KOPT-K1 (cell line): ENCODE results near the gene LRFN5.

Source experiments
- H3K27ac ChIP-seq: fragments of 200-600 bp; sonication (generic); 2 replicates; pipeline ENCODE4 v1.5.1; 2016; ENCODE audit warnings: antibody characterized with exemption, mild to moderate bottlenecking, low read depth, low read length; ENCODE audit not compliant: poor library complexity, severe bottlenecking
- H3K36me3 ChIP-seq: fragments of 200-600 bp; sonication (generic); 2 replicates; pipeline ENCODE4 v1.5.1; 2017; ENCODE audit warnings: antibody characterized with exemption, mild to moderate bottlenecking, low read length, moderate library complexity; ENCODE audit not compliant: insufficient read depth
- H3K9me3 ChIP-seq: fragments of 200-600 bp; sonication (generic); 2 replicates; pipeline ENCODE4 v1.5.1; 2017; ENCODE audit warnings: antibody characterized with exemption, low read length, mild to moderate bottlenecking; ENCODE audit not compliant: insufficient read depth, poor library complexity, severe bottlenecking

The LRFN5 gene

GRCh38 chr14:41608681-41609390 lies 2.2 kb downstream of the LRFN5 start:
- H3K27ac ChIP-seq, result no peak overlapping the region
- no peaks in the 10 kb centered on the region for H3K9me3 ChIP-seq

GRCh38 chr14:41609704-41610183 lies 3.1 kb downstream of the LRFN5 start:
- H3K27ac ChIP-seq, result no peak overlapping the region
- H3K9me3 ChIP-seq, result no peaks in the 10 kb centered on the region

More at GRCh38 chr14:41608681-41609390, 2.2 kb downstream of the LRFN5 start:
- no peaks in the 10 kb centered on the region for H3K36me3 ChIP-seq

GRCh38 chr14:41615011-41615595 lies 8.4 kb downstream of the LRFN5 start:
- Histone ChIP-seq H3K27ac (no peak overlapping the region), H3K36me3 (no peaks in the 10 kb centered on the region), H3K9me3 (no peaks in the 10 kb centered on the region)

More at GRCh38 chr14:41609704-41610183, 3.1 kb downstream of the LRFN5 start:
- no peaks in the 10 kb centered on the region for H3K36me3 ChIP-seq

GRCh38 chr14:41623736-41624135 lies 17.1 kb downstream of the LRFN5 start:
- no peaks in the 10 kb centered on the region for H3K36me3 ChIP-seq

GRCh38 chr14:41629876-41630275 lies 23.2 kb downstream of the LRFN5 start:
- no peaks in the 10 kb centered on the region for H3K9me3 ChIP-seq
- H3K36me3 ChIP-seq, result no peaks in the 10 kb centered on the region
- H3K27ac ChIP-seq, result no peak overlapping the region

More at GRCh38 chr14:41623736-41624135, 17.1 kb downstream of the LRFN5 start:
- H3K9me3 ChIP-seq, result no peaks in the 10 kb centered on the region
- no peak overlapping the region for H3K27ac ChIP-seq

GRCh38 chr14:41634286-41634685 lies 27.6 kb downstream of the LRFN5 start:
- H3K9me3 ChIP-seq, result no peaks in the 10 kb centered on the region
- H3K27ac ChIP-seq, result no peak overlapping the region

GRCh38 chr14:41636492-41637392 lies 30.1 kb downstream of the LRFN5 start:
- Histone ChIP-seq H3K9me3 (no peaks in the 10 kb centered on the region), H3K27ac (no peak overlapping the region), H3K36me3 (no peaks in the 10 kb centered on the region)

More at GRCh38 chr14:41634286-41634685, 27.6 kb downstream of the LRFN5 start:
- H3K36me3 ChIP-seq, result no peaks in the 10 kb centered on the region

GRCh38 chr14:41641690-41642089 lies 35.0 kb downstream of the LRFN5 start:
- H3K27ac ChIP-seq, result no peak overlapping the region
- no peaks in the 10 kb centered on the region for H3K9me3 ChIP-seq
- H3K36me3 ChIP-seq, result no peaks in the 10 kb centered on the region

- H3K9me3 ChIP-seq, result no peaks in the 10 kb centered on the region
- no peaks in the 10 kb centered on the region for H3K36me3 ChIP-seq
- H3K27ac ChIP-seq, result no peak overlapping the region
Observed at GRCh38 chr14:41642367-41642766, 35.7 kb downstream of the LRFN5 start.

GRCh38 chr14:41642789-41643188 lies 36.1 kb downstream of the LRFN5 start:
- Histone ChIP-seq H3K27ac (no peak overlapping the region), H3K9me3 (no peaks in the 10 kb centered on the region), H3K36me3 (no peaks in the 10 kb centered on the region)

GRCh38 chr14:41644606-41645005 lies 37.9 kb downstream of the LRFN5 start:
- no peaks in the 10 kb centered on the region for H3K36me3 ChIP-seq
- no peaks in the 10 kb centered on the region for H3K9me3 ChIP-seq
- no peak overlapping the region for H3K27ac ChIP-seq

GRCh38 chr14:41650802-41651201 lies 44.1 kb downstream of the LRFN5 start:
- Histone ChIP-seq H3K9me3 (no peaks in the 10 kb centered on the region), H3K27ac (no peak overlapping the region)

GRCh38 chr14:41654196-41654595 lies 47.5 kb downstream of the LRFN5 start:
- no peaks in the 10 kb centered on the region for H3K36me3 ChIP-seq
- H3K27ac ChIP-seq, result no peak overlapping the region
- H3K9me3 ChIP-seq, result no peaks in the 10 kb centered on the region

More at GRCh38 chr14:41650802-41651201, 44.1 kb downstream of the LRFN5 start:
- no peaks in the 10 kb centered on the region for H3K36me3 ChIP-seq

GRCh38 chr14:41662780-41663472 lies 56.2 kb downstream of the LRFN5 start:
- Histone ChIP-seq H3K36me3 (no peaks in the 10 kb centered on the region), H3K9me3 (no peaks in the 10 kb centered on the region), H3K27ac (no peak overlapping the region)
